Uterus (tissue), 4 donors: ENCODE measurements around the gene MED26. TPM values are rescaled to one million over a fixed set of nuclear protein-coding genes. Genes with fewer than 3 reads are reported as not detected.

ENCODE experiments used
- DNase-seq, 2 donors: peaks; one replicate each; pipeline ENCODE4 v3.0.0-alpha.2; 2019 to 2020
- H3K27ac ChIP-seq, 2 donors: fragments of 200-600 bp; sonication (generic); 1 replicate in 1 of 2; 2 replicates in 1 of 2; pipeline ENCODE4 v1.5.1; 2016 to 2018
- H3K27me3 ChIP-seq, 2 donors: fragments of 200-600 bp; sonication (generic); one replicate each; pipeline ENCODE4 v1.5.1; 2018 to 2019; ENCODE audit warnings: control low read depth in 1 of 2
- H3K36me3 ChIP-seq, 2 donors: fragments of 200-600 bp; sonication (generic); one replicate each; pipeline ENCODE4 v1.5.1; 2019; ENCODE audit warnings: control low read depth in 1 of 2
- H3K4me1 ChIP-seq, 2 donors: fragments of 200-600 bp; sonication (generic); one replicate each; pipeline ENCODE4 v1.5.1; 2018 to 2019; ENCODE audit warnings: control low read depth in 1 of 2
- H3K4me3 ChIP-seq, 2 donors: fragments of 200-600 bp; sonication (generic); 1 replicate in 1 of 2; 2 replicates in 1 of 2; pipeline ENCODE4 v1.5.1; 2018 to 2019; ENCODE audit warnings: mild to moderate bottlenecking in 1 of 2
- H3K9me3 ChIP-seq, 2 donors: fragments of 200-600 bp; sonication (generic); one replicate each; pipeline ENCODE4 v1.5.1; 2019; ENCODE audit warnings: control low read depth in 1 of 2
- POLR2A ChIP-seq, 2 donors: fragments of 450-650 bp; IDR thresholded peaks; one replicate each; pipeline ENCODE4 v1.6.1; 2016; ENCODE audit warnings: antibody characterized with exemption in 2 of 2, mild to moderate bottlenecking in 1 of 2, moderate library complexity in 1 of 2
- intact Hi-C: fragments of 100-400 bp; cut with DNase I; formaldehyde crosslinking; loops from one replicate; pipeline ENCODE4 v1.15.1; 2023; ENCODE audit warnings: low total_unique reads
- total RNA-seq, 4 donors: library from RNA; depleted of rRNA in 3 of 4; stranded (reverse); fragments of >200 nt in 3 of 4; gene quantifications; one replicate each; pipeline versions ENCODE4 v1.1.0 to v1.2.4, GENCODE V29; 2014 to 2023
- TF ChIP-seq, protein P1 (sequence below), 4 experiments: fragments of 200-600 bp in 2 of 4; fragments of 450-650 bp in 2 of 4; sonication (generic) in 2 of 4; IDR thresholded peaks; one replicate each; pipeline ENCODE4 v1.5.1; 2016 to 2019; ENCODE audit warnings: antibody characterized with exemption in 4 of 4, mild to moderate bottlenecking in 2 of 4, moderate library complexity in 1 of 4
- donor health status: DM: yes; HTN: yes; CAD: no.

Gene MED26
- total RNA-seq, 4 donors from 2014 or later = 1.5 to 13.5 (median 3.6) TPM

DNA sequence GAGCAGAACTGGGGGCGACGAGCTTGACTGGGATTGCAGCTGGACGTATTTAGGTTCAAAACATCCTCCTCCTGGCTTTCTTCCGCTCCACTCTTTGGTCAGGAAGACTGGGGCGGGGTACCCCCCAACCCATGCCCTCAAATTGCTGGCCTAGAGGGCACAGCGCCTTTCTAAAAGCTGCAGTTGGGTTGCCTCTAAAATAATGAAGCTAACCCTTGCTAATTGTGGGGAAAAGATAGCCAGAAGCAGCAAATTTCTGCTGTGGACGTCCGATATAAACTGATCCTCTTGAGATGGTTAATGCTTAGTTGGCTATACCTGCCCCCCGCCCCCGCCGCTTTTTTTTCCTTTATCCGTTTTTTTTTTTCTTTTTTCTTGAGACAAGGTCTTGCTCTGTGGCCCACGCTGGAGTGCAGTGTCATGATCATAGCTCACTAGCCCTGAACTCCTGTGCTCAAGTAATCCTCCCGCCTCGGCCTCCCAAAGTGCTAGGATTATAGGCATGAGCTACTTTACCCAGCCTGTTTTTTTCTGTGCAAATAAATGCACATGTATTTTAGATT is 85.0 kb downstream of the MED26 start:
- Histone ChIP-seq H3K4me1 (peaks cover 14 to 18% of the 10 kb centered on the region in 2 donors), H3K36me3 (no peaks in the 10 kb centered on the region), H3K27me3 (no peaks in the 10 kb centered on the region), H3K27ac (peak overlapping the region; percentile 77 to 86), H3K4me3 (peak overlapping the region; percentile 88 to 98), H3K9me3 (no peaks in the 10 kb centered on the region)
- intact Hi-C loops = no loop called here
- no peak for DNase-seq
- no peak for TF ChIP-seq POLR2A (IDR thresholded peaks at IDR 0.05)
- TF ChIP-seq, protein P1, sequence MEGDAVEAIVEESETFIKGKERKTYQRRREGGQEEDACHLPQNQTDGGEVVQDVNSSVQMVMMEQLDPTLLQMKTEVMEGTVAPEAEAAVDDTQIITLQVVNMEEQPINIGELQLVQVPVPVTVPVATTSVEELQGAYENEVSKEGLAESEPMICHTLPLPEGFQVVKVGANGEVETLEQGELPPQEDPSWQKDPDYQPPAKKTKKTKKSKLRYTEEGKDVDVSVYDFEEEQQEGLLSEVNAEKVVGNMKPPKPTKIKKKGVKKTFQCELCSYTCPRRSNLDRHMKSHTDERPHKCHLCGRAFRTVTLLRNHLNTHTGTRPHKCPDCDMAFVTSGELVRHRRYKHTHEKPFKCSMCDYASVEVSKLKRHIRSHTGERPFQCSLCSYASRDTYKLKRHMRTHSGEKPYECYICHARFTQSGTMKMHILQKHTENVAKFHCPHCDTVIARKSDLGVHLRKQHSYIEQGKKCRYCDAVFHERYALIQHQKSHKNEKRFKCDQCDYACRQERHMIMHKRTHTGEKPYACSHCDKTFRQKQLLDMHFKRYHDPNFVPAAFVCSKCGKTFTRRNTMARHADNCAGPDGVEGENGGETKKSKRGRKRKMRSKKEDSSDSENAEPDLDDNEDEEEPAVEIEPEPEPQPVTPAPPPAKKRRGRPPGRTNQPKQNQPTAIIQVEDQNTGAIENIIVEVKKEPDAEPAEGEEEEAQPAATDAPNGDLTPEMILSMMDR (IDR thresholded peaks at IDR 0.05) = no peak

GRCh38 chr19:16542045-16542909 is 85.7 kb downstream of the MED26 start, which contains the start of gene CHERP:
Gene CHERP, minus strand, starts transcription at chr19:16542437. Its CDS starts 59 bp downstream, at chr19:16542378.
- peak; percentile 67 to 85 for TF ChIP-seq POLR2A (IDR thresholded peaks at IDR 0.05)
- TF ChIP-seq, protein P1 (IDR thresholded peaks at IDR 0.05) = peak in 2 of 4 experiments; percentile 19 to 34
- DNase-seq = peak; percentile 91 to 95
- peak within 1 kb of the TSS; percentile 88 to 98 for H3K4me3 ChIP-seq
- H3K9me3 ChIP-seq = no peaks in the 10 kb centered on the region
- no peaks in the 10 kb centered on the region for H3K27me3 ChIP-seq
- H3K36me3 ChIP-seq = no peaks in the 10 kb centered on the region
- peak within 1 kb of the TSS; percentile 77 to 86 for H3K27ac ChIP-seq
- intact Hi-C loops = no loop called here
- H3K4me1 ChIP-seq = peaks cover 14 to 18% of the 10 kb centered on the region in 2 donors

DNA sequence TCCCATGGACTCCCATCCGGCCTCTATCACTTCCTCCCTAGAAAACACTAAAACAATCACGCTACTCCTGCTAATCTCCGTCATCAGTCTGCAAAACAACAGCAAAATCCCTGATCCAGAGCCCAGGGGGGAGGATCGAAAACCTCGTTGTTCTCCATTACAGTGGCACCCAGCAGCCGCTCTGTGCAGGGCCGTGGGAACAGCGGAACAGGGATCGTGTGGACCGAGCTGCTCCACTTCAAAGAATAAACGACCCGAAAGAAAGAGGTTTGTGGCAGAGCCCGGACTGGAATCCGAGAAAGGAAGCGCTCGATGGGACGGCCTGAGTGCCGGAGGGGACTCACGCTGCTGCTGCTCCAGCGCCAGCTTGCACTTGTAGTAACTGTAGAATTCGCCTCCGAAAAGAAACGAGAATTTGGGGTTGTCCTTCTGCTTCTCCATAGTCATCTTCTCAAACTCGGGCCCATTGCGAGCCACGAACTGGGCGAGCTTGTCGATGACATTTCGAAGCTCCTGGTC is 86.4 kb downstream of the MED26 start:
- Histone ChIP-seq H3K27me3 (no peaks in the 10 kb centered on the region), H3K4me1 (peaks cover 14 to 18% of the 10 kb centered on the region in 2 donors), H3K4me3 (peak overlapping the region; percentile 88 to 98), H3K27ac (peak overlapping the region; percentile 77 to 86), H3K36me3 (no peaks in the 10 kb centered on the region), H3K9me3 (no peaks in the 10 kb centered on the region)
- intact Hi-C loops = no loop called here
- no peak for TF ChIP-seq POLR2A (IDR thresholded peaks at IDR 0.05)
- TF ChIP-seq, protein P1 (IDR thresholded peaks at IDR 0.05) = no peak
- no peak for DNase-seq

DNA sequence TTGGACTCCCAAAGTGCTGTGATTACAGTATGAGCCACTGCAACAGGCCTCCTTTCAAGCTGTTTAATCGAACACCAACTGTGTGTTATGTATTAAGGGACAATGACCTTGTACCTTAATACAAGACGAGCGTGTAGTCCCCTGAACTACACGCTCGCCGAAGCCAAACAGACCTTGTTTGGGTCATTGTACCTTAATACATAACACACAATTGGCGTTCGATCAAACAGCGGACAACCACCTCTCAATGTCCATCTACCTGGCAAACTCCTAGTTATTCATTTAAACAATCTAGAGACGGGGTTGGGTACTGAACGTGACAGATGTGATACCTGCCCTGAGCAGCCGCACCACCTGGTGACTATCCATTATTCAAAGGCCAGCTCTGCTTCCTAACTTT is 87.1 kb downstream of the MED26 start:
- Histone ChIP-seq H3K27ac (peak overlapping the region in 1 of 2 donors; percentile 77), H3K36me3 (no peaks in the 10 kb centered on the region), H3K27me3 (no peaks in the 10 kb centered on the region), H3K9me3 (no peaks in the 10 kb centered on the region), H3K4me3 (peak overlapping the region; percentile 88 to 98), H3K4me1 (peaks cover 14 to 18% of the 10 kb centered on the region in 2 donors)
- DNase-seq = no peak
- TF ChIP-seq POLR2A (IDR thresholded peaks at IDR 0.05) = no peak
- TF ChIP-seq, protein P1 (IDR thresholded peaks at IDR 0.05) = no peak
- intact Hi-C loops = no loop called here

DNA sequence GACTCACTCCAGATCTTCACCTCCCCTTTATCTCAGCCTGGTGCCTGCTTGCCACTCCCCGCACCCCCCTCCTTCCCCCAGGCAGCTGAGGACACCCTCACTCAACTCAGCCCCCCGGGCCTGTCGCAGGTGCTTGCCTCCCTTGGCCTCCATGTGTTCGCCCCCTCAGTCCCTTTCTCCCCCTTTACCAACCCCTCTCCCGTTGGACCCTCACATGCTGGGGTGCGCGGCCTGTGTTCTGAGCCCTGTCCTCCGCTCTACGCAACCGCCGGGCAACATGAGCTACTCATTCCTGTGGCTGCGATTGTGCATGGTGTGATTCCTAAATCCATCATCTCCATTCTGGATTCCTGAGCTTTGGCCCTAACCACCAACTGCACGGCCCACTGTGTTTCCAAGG is 90.9 kb downstream of the MED26 start:
- DNase-seq = no peak
- TF ChIP-seq, protein P1 (IDR thresholded peaks at IDR 0.05) = no peak
- no peak for TF ChIP-seq POLR2A (IDR thresholded peaks at IDR 0.05)
- H3K36me3 ChIP-seq = no peaks in the 10 kb centered on the region
- H3K27ac ChIP-seq = no peak overlapping the region
- intact Hi-C loops = no loop called here
- H3K9me3 ChIP-seq = no peaks in the 10 kb centered on the region
- H3K4me3 ChIP-seq = no peak overlapping the region
- peaks cover 14 to 18% of the 10 kb centered on the region in 2 donors for H3K4me1 ChIP-seq
- H3K27me3 ChIP-seq = no peaks in the 10 kb centered on the region
